Mucosa of descending colon (tissue), 3 donors: ENCODE measurements around the gene PIAS1. TPM values are rescaled to one million over a fixed set of nuclear protein-coding genes. Genes with fewer than 3 reads are reported as not detected.

ENCODE experiments used
- ATAC-seq: fragments of 200-7000 bp; cut with Tn5 transposase; one replicate; pipeline ENCODE4 v1.9.1; 2020; ENCODE audit warnings: mild to moderate bottlenecking, moderate library complexity
- DNase-seq, 3 donors: peaks; one replicate each; pipeline ENCODE4 v3.0.0-alpha.2; 2020
- H3K36me3 ChIP-seq: fragments of 200-600 bp; one replicate; pipeline ENCODE4 v1.8.0; 2021; ENCODE audit warnings: low read depth, mild to moderate bottlenecking
- H3K4me1 ChIP-seq: fragments of 200-600 bp; one replicate; pipeline ENCODE4 v1.8.0; 2021; ENCODE audit warnings: low read depth, mild to moderate bottlenecking
- H3K4me3 ChIP-seq: fragments of 200-600 bp; one replicate; pipeline ENCODE4 v1.8.0; 2021; ENCODE audit warnings: mild to moderate bottlenecking
- H3K9me3 ChIP-seq: fragments of 200-600 bp; one replicate; pipeline ENCODE4 v1.8.0; 2021; ENCODE audit warnings: mild to moderate bottlenecking
- CTCF ChIP-seq: fragments of 200-600 bp; IDR thresholded peaks from one replicate; pipeline ENCODE4 v1.8.0; 2022; ENCODE audit warnings: antibody characterized with exemption, mild to moderate bottlenecking
- intact Hi-C, 2 donors: fragments of 100-400 bp; cut with DNase I in 1 of 2; cut with micrococcal nuclease in 1 of 2; formaldehyde crosslinking; loops; one replicate each; pipeline versions ENCODE4 v1.11.0 to v1.11.1; 2022; cut with DNase I, micrococcal nuclease
- total RNA-seq, 3 donors: library from RNA; stranded (reverse); fragmentation: NEBNext Ultra II Directional in 2 of 3; extraction: Animal tissue kit (Norgen Biotek cat#: 25700) in 2 of 3; gene quantifications; one replicate each; pipeline versions ENCODE4 v1.2.1 to v1.2.4, GENCODE V29; 2021 to 2023
- donor health status: DM: no; HTN: no; CAD: no; lungs with moderate emphysema.
- donor health status: DM: no; HTN: no; CAD: no.
- donor health status: DM: no; HTN: yes; CAD: no.

PIAS1 gene
- total RNA-seq, 3 donors from 2014 or later, result 35.4 to 59.3 (median 37.7) TPM

GRCh38 chr15:68022061-68022460, 32.1 kb upstream of the PIAS1 start:
- DNase-seq (no peak), ATAC-seq (peak; percentile 78)
- TF ChIP-seq CTCF, result no peak
- Histone ChIP-seq H3K36me3 (no peaks in the 10 kb centered on the region), H3K4me1 (peaks cover 2% of the 10 kb centered on the region), H3K9me3 (no peaks in the 10 kb centered on the region), H3K4me3 (no peak overlapping the region)
- intact Hi-C loops, result no loop called here

GRCh38 chr15:68023307-68024101, 30.6 kb upstream of the PIAS1 start:
- ATAC-seq (no peak), DNase-seq (no peak)
- Histone ChIP-seq H3K36me3 (no peaks in the 10 kb centered on the region), H3K9me3 (no peaks in the 10 kb centered on the region), H3K4me3 (no peak overlapping the region), H3K4me1 (peaks cover 2% of the 10 kb centered on the region)
- intact Hi-C loops, result no loop called here
- TF ChIP-seq CTCF, result no peak

- intact Hi-C loops, result no loop called here
- TF ChIP-seq CTCF, result no peak
- H3K36me3 ChIP-seq, result no peaks in the 10 kb centered on the region
- H3K9me3 ChIP-seq, result no peaks in the 10 kb centered on the region
- DNase-seq (no peak), ATAC-seq (no peak)
- H3K4me1 ChIP-seq, result peaks cover 2% of the 10 kb centered on the region
- no peak overlapping the region for H3K4me3 ChIP-seq
Observed at GRCh38 chr15:68025835-68026424, 28.2 kb upstream of the PIAS1 start.

- no peak for TF ChIP-seq CTCF
- Histone ChIP-seq H3K36me3 (no peaks in the 10 kb centered on the region), H3K4me3 (no peak overlapping the region), H3K4me1 (no peaks in the 10 kb centered on the region), H3K9me3 (no peaks in the 10 kb centered on the region)
- intact Hi-C loops, result no loop called here
- ATAC-seq, result peak; percentile 37
- DNase-seq, result no peak
Observed at GRCh38 chr15:68027388-68027787, 26.7 kb upstream of the PIAS1 start.

- Histone ChIP-seq H3K4me1 (no peaks in the 10 kb centered on the region), H3K4me3 (no peak overlapping the region), H3K36me3 (no peaks in the 10 kb centered on the region), H3K9me3 (no peaks in the 10 kb centered on the region)
- ATAC-seq (no peak), DNase-seq (no peak)
- intact Hi-C loops, result no loop called here
- TF ChIP-seq CTCF, result no peak
Observed at GRCh38 chr15:68028137-68028887, 25.8 kb upstream of the PIAS1 start.
